D721Med (cell line): ENCODE results near the gene C12orf54.
"Not testable (repeated sequence)": the region's sequence is repeated elsewhere in the genome, so short reads cannot be mapped to it uniquely, and the experiment has no call there.

Source experiments
- DNase-seq: peaks from one replicate; pipeline ENCODE4 v3.0.0; 2011; ENCODE audit warnings: low spot score; ENCODE audit not compliant: insufficient read length
- FAIRE-seq: peaks from 2 replicates; lab custom pipeline; 2011; peaks lifted over from hg19 to GRCh38; lab: Jason Lieb, UNC
- TF ChIP-seq, protein P1 (sequence below): IDR thresholded peaks from 2 replicates; pipeline ENCODE4 v1.5.1; 2012; ENCODE audit warnings: mild to moderate bottlenecking, control low read depth; ENCODE audit not compliant: insufficient read depth; ENCODE audit errors: missing control alignments

C12orf54 gene

DNA sequence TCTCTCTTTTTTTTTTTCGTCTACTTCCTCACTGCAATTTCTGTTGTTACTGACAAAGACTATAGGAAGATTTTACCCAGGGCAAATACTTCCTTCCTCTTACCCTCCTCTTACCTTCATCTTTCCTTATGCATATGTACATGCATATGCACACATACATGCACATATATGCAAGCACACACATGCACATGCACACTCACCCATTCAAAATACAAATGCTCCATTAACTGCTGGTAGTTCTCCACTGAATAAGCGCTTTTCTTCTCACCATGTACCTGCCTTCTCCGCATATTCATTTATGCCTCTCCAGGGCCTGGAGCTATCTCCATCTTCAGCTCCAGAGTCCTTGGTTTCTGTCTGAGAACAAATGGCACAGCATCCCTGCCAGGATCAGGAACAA is 632 bp downstream of the C12orf54 start:
- FAIRE-seq, result no peak
- TF ChIP-seq, protein P1, sequence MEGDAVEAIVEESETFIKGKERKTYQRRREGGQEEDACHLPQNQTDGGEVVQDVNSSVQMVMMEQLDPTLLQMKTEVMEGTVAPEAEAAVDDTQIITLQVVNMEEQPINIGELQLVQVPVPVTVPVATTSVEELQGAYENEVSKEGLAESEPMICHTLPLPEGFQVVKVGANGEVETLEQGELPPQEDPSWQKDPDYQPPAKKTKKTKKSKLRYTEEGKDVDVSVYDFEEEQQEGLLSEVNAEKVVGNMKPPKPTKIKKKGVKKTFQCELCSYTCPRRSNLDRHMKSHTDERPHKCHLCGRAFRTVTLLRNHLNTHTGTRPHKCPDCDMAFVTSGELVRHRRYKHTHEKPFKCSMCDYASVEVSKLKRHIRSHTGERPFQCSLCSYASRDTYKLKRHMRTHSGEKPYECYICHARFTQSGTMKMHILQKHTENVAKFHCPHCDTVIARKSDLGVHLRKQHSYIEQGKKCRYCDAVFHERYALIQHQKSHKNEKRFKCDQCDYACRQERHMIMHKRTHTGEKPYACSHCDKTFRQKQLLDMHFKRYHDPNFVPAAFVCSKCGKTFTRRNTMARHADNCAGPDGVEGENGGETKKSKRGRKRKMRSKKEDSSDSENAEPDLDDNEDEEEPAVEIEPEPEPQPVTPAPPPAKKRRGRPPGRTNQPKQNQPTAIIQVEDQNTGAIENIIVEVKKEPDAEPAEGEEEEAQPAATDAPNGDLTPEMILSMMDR, result no peak

DNA sequence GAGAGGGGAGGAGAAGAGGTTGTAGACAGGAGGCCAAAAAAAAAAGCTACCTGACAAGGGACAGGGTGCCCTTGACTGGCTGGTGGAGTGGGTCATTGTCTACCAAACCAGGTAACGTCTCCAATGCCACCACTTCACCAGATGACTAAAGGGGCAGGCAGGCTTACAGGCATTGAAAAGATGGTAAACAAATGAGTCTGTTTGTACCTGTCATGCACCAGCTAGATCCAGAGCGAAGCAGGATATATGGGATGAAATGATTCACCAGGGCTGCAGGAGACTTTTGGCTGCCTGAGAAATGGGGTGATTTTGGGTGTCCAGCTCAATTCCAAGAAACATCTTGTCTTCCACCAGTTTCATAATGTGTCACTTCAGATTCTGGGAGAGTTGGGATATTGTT is 4.0 kb downstream of the C12orf54 start:
- TF ChIP-seq, protein P1, result no peak
- no peak for FAIRE-seq
- no peak for DNase-seq

More for the DNA sequence above, 632 bp downstream of the C12orf54 start:
- no peak for DNase-seq

DNA sequence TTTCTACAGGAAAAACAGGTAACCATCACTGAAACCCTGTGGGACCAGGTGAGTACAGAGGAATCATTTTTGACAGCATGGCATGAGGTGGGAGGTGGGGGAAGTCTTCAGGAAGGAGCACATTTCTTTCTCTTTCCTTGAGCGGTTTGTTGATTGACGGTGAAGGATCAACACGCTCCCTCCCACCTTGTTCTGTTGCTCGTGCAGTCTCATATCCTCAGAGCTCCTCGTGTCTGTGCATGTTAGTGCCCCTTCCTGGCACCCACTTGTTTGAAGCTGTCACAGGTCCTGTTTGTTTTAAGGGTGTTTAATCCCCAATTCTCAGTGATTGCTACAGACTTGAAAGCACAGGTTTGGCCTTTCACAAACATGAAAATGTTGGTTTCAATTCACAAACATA is 4.4 kb downstream of the C12orf54 start:
- TF ChIP-seq, protein P1, result no peak
- no peak for FAIRE-seq
- no peak for DNase-seq

DNA sequence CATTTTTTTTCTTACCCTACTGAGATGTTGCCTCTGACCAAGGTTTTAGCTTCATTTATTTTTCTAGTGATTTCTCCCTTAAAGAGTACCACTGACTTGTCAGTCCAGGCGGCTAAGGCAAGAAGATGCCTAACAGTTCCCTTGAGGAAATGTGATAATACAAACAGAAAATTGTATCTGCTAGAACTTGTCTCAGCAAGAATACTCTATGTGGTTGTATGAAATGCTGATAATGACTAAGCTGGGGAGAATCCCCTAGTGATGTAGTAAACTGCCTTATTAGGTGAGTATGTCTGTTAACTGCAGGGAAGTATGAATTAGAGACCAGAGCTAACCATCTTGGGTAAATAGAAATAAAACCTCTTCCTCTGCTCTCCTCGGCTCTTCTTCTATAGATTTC is 6.7 kb downstream of the C12orf54 start:
- TF ChIP-seq, protein P1, result no peak
- no peak for FAIRE-seq
- no peak for DNase-seq

DNA sequence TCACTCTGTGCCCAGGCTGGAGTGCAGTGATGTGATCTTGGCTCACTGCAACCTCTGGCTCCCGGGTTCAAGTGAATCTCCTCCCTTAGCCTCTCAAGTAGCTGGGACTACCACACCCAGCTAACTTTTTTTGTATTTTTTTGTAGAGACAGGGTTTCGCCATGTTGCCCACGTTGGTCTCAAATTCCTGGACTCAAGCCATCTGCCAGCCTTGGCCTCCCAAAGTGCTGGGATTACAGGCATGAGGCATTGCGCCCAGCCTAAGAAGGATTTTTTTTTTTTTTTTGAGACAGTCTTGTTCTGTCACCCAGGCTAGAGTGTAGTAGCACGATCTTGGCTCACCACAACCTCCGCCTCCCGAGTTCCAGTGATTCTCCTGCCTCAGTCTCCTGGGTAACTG is 7.2 kb downstream of the C12orf54 start:
- DNase-seq, FAIRE-seq: not testable (repeated sequence)

DNA sequence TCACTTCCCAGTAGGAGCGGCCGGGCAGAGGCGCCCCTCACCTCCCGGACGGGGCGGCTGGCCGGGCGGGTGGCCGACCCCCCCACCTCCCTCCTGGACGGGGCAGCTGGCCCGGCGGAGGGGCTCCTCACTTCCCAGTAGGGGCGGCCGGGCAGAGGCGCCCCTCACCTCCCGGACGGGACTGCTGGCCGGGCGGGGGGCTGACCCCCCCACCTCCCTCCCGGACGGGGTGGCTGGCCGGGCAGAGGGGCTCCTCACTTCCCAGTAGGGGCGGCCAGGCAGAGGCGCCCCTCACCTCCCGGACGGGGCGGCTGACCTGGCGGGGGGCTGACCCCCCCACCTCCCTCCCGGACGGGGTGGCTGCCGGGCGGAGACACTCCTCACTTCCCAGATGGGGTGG is 18.0 kb downstream of the C12orf54 start:
- FAIRE-seq, DNase-seq: not testable (repeated sequence)

DNA sequence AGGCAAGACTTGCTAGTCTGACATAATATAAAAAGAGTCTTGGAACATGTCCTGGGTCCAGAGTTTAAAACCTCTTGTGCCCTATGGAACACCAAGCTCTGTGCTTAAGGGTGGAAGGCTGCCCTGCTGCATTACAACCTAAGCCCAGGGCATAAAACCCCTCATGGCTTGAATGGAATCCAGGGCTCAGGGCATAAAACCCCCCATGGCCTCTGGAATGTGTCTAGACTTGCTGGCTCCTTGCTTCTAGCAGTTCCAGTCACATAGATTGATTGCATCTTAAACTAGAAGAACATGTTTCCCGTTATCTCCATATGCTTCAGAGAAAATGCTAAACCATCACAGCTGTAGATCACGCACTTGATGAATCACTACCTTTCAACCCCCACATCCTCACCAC is 24.5 kb downstream of the C12orf54 start:
- DNase-seq, FAIRE-seq: not testable (repeated sequence)

DNA sequence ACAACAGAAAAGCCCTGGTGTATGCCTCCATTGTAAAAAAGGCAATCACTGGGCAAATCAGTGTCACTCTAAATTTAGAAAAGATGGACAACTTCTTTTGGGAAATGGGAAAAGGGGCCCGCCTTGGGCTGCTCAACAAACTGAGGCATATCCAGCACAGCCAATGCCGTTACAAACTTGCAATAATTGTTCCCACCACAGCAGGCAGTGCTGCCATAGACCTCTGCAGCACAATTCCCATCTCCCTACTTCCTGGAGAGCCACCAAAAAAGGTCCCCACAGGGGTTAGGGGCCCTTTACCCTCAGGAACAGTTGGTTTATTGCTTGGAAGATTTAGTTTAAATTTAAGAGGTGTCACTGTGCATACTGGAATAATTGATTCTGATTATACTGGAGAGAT is 26.7 kb downstream of the C12orf54 start:
- FAIRE-seq, result no peak
- TF ChIP-seq, protein P1, result no peak
- DNase-seq, result no peak

DNA sequence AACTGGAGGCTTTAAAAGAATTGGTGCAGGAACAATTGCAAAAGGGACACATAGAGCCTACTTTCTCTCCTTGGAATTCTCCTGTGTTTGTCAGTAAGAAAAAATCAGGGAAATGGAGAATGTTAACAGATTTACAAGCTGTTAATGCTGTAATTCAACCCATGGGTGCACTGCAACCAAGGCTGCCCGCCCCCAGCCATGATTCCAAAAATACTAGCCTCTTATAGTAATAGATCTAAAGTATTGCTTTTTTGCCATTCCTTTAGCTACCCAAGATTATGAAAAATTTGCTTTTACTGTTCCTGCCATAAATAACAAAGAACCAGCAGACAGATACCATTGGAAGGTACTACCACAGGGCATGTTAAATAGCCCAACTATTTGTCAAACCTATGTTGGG is 27.8 kb downstream of the C12orf54 start:
- DNase-seq, result no peak
- FAIRE-seq, result no peak
- TF ChIP-seq, protein P1, result no peak
